GM12891 (cell line): Measurements from ENCODE around the gene CNTFR.

Source experiments
- POLR2A ChIP-seq: IDR thresholded peaks from 2 replicates; pipeline ENCODE4 v1.6.1; 2011; ENCODE audit warnings: low read depth, low read length, control low read depth
- POLR2AphosphoS5 ChIP-seq: IDR thresholded peaks from 2 replicates; pipeline ENCODE4 v1.6.1; 2011; ENCODE audit warnings: low read depth, low read length, control low read depth
- POU2F2 ChIP-seq: IDR thresholded peaks from 2 replicates; pipeline ENCODE4 v1.6.1; 2011; ENCODE audit warnings: low read depth, mild to moderate bottlenecking, control low read depth, low read length, moderate library complexity
- TAF1 ChIP-seq: IDR thresholded peaks from 2 replicates; pipeline ENCODE4 v1.6.1; 2011; ENCODE audit warnings: low read depth, low read length, control low read depth

DNA sequence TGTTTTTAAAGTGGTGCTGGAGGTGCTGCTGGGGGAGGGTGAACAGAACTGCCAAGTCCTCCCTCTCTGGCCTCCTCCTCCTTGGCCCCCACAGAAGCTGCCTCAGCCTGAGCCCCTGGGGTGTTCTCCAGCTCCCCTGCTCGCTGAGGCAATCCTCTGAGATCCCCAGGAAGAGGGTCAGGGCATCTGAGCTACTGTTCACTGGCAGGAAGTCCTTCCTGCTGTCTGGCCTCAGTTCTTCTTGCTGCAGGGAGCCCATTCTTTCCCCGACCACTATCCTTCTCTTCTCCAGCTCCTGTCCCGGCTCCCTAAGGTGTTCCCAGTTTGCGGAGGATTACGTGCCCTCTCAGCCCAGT lies 9.7 kb downstream of the CNTFR start:
- no peak for TF ChIP-seq POLR2AphosphoS5
- TF ChIP-seq POLR2A, result no peak
- no peak for TF ChIP-seq POU2F2
- TF ChIP-seq TAF1, result no peak
